ENCODE measurements around the gene DLGAP1. TPM values are rescaled to one million over a fixed set of nuclear protein-coding genes. Genes with fewer than 3 reads are reported as not detected.

DLGAP1 gene
- total and polyA plus RNA-seq, 10 of the 15 experiments (the other 5 are each of a cell fraction or from before 2014, with no cell fraction given) = 0.23 to 27.6 (median 1.9) TPM

DNA sequence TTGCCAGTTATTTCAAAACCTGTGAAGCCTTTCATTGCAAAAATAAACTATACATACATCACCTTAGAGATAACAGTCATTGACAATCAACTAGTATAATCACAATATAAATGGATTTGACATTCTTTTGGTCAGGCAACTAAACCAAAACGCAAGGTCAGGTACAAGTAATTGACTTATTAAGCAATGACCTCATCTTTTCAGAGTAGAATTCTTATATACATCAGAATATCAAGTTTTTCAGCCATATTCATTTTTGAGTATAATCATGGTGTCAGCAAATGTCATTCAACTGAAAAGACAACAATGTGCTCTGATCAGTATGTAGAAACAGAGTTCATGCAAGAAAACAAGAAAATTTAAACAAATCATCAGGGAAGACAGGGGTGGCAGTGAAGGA, 796.6 kb downstream of the DLGAP1 start (continued):
- no peak for TF ChIP-seq RFX5 (IDR thresholded peaks at IDR 0.05; ENCODE audit: low read depth, low read length)
- TF ChIP-seq, protein P1, sequence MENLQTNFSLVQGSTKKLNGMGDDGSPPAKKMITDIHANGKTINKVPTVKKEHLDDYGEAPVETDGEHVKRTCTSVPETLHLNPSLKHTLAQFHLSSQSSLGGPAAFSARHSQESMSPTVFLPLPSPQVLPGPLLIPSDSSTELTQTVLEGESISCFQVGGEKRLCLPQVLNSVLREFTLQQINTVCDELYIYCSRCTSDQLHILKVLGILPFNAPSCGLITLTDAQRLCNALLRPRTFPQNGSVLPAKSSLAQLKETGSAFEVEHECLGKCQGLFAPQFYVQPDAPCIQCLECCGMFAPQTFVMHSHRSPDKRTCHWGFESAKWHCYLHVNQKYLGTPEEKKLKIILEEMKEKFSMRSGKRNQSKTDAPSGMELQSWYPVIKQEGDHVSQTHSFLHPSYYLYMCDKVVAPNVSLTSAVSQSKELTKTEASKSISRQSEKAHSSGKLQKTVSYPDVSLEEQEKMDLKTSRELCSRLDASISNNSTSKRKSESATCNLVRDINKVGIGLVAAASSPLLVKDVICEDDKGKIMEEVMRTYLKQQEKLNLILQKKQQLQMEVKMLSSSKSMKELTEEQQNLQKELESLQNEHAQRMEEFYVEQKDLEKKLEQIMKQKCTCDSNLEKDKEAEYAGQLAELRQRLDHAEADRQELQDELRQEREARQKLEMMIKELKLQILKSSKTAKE (IDR thresholded peaks at IDR 0.05; ENCODE audit: low read depth, poor library complexity, severe bottlenecking) = no peak

DNA sequence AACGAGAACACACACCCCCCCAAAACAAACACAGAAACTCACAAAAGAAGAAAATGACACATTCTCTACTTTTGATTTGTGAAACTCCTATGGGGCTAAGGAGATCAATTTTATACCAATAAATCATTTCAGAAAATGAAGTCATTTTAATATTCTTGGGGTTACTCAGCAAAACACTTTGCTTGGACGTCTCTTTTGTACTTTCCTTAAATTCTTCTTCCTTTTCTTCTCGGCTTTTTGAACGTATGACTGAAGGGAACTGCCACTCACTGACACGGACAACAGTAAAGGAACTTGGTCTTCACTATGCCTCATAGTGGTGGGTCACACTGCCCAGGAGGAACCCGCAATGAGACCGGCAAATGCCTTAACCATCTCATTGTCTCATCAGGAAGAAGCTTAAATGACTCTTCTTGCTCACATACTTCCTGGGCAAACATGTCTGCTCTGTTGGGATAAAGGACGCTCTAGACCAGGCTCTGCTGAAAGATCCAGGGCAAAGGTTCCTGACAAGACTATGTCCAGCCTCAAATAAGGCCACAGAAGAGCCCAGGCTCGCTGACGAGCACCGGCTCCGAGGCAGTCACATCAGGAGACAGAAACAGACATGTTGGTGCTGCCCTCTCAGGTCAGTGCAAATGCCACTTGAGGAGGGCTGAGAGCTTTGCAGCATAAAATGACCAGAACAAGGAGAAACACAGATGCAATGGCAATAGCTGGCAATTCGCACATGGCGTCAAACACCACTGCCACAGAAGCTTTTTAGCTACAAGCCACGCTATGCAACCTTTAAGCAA, 799.7 kb downstream of the DLGAP1 start:
- no peak overlapping the region for H3K9ac ChIP-seq (ENCODE audit: control insufficient read depth, insufficient read depth, low read length)
- H2AFZ ChIP-seq (ENCODE audit: control insufficient read depth, low read depth, low read length) = no peak overlapping the region
- in situ Hi-C loops (cut with MboI) = no loop called here
- no peaks in the 10 kb centered on the region for H3K36me3 ChIP-seq (ENCODE audit: control insufficient read depth in 2 of 2, insufficient read depth in 2 of 2, low read length in 1 of 2)
- H3K4me1 ChIP-seq (ENCODE audit: control insufficient read depth, insufficient read depth, low read length) = peaks cover under 1% of the 10 kb centered on the region; the same call in 1 of the 2 replicates
- RAD21 ChIA-PET (ENCODE audit: unreplicated experiment) = no interaction called here
- POLR2A ChIA-PET = interaction anchor here (0.6 kb wide), 1 partner anchor 370 kb away, joined by 3 read pairs; no protein-coding TSS in a partner anchor
- 31% methylated on average over 15 of the region's 15 CpGs for WGBS (ENCODE audit: insufficient coverage, insufficient replicate concordance, low lambda C conversion rate, missing lambda C conversion rate)
- DNase-seq (ENCODE audit: low read depth, low spot score) (no peak), ATAC-seq (no peak), FAIRE-seq (no peak)
- no peak overlapping the region for H3K27ac ChIP-seq (ENCODE audit: control insufficient read depth, insufficient read depth)
- CTCF ChIA-PET = interaction anchor here (0.7 to 1.7 kb wide), 2 partner anchors 11 to 50 kb away, joined by 4 to 5 read pairs; no protein-coding TSS in a partner anchor
- intact Hi-C loops (cut with micrococcal nuclease; ENCODE audit: unreplicated experiment) = no loop called here
- no peak overlapping the region for H3K4me2 ChIP-seq (ENCODE audit: control insufficient read depth, insufficient read depth)
- SMC1A ChIA-PET (ENCODE audit: uncharacterized antibody, unreplicated experiment) = interaction anchor here (0.7 kb wide), 1 partner anchor 9 kb away, joined by 3 read pairs; no protein-coding TSS in a partner anchor
- H4K20me1 ChIP-seq (ENCODE audit: control insufficient read depth, insufficient read depth) = no peaks in the 10 kb centered on the region
- no peak for TF ChIP-seq ZNF207 (IDR thresholded peaks at IDR 0.05; ENCODE audit: borderline replicate concordance)
- TF ChIP-seq NFIC (IDR thresholded peaks at IDR 0.05; ENCODE audit: low read depth, low read length) = no peak
- no peak for TF ChIP-seq KDM1A (IDR thresholded peaks at IDR 0.05; ENCODE audit: borderline replicate concordance)
- no peak for TF ChIP-seq ZNF274 (IDR thresholded peaks at IDR 0.05; ENCODE audit: insufficient read depth, insufficient read length)
- TF ChIP-seq FOS (IDR thresholded peaks at IDR 0.05; ENCODE audit: borderline replicate concordance, extremely low read depth, insufficient read length) = no peak
- TF ChIP-seq EGR1 (IDR thresholded peaks at IDR 0.05; ENCODE audit: borderline replicate concordance in 1 of 2, low read depth in 2 of 2, low read length in 2 of 2) = no peak
- H3K9me3 ChIP-seq (replicated peaks; ENCODE audit: control insufficient read depth, insufficient read depth, low read length) = no peaks in the 10 kb centered on the region
- H3K27me3 ChIP-seq (replicated peaks in 1 of 2; ENCODE audit: control insufficient read depth in 2 of 2, insufficient read depth in 2 of 2, low read length in 1 of 2) = no peaks in the 10 kb centered on the region
- BruUV-seq (replicated peaks) = no TSS peak
- no peaks in the 10 kb centered on the region for H3K79me2 ChIP-seq (ENCODE audit: control insufficient read depth, insufficient read depth, low read length)
- H3K4me3 ChIP-seq = no peak overlapping the region
